Hepatocyte (in vitro differentiated cells): ENCODE results near the gene KANTR. TPM values are rescaled to one million over a fixed set of nuclear protein-coding genes. Genes with fewer than 3 reads are reported as not detected.

Experiments used
- DNase-seq: peaks from one replicate; pipeline ENCODE4 v3.0.0-alpha.2; 2016; ENCODE audit warnings: low spot score
- H2AFZ ChIP-seq: fragments of 200-600 bp; sonication (generic); 2 replicates; pipeline ENCODE4 v1.6.0; 2016; ENCODE audit warnings: antibody characterized with exemption, mild to moderate bottlenecking
- H3K27ac ChIP-seq: fragments of 200-600 bp; sonication (generic); 2 replicates; pipeline ENCODE4 v1.5.1; 2016; ENCODE audit warnings: mild to moderate bottlenecking
- H3K27me3 ChIP-seq: fragments of 200-600 bp; sonication (generic); 2 replicates; pipeline ENCODE4 v1.6.1; 2016
- H3K36me3 ChIP-seq: fragments of 200-600 bp; sonication (generic); replicated peaks from 2 replicates; pipeline ENCODE4 v1.5.1; 2016; ENCODE audit warnings: low read depth; ENCODE audit not compliant: insufficient read depth
- H3K4me1 ChIP-seq: fragments of 200-600 bp; sonication (generic); 2 replicates; pipeline ENCODE4 v1.5.1; 2016; ENCODE audit warnings: mild to moderate bottlenecking, moderate library complexity; ENCODE audit not compliant: insufficient read depth
- H3K4me2 ChIP-seq: fragments of 200-600 bp; sonication (generic); 2 replicates; pipeline ENCODE4 v1.6.0; 2016
- H3K4me3 ChIP-seq: fragments of 200-600 bp; sonication (generic); 2 replicates; pipeline ENCODE4 v1.5.1; 2016; ENCODE audit warnings: mild to moderate bottlenecking
- H3K79me2 ChIP-seq: fragments of 200-600 bp; sonication (generic); 2 replicates; pipeline ENCODE4 v1.6.0; 2017; ENCODE audit warnings: mild to moderate bottlenecking
- H3K9me2 ChIP-seq: fragments of 200-600 bp; sonication (generic); replicated peaks from 2 replicates; pipeline ENCODE4 v1.6.0; 2017; ENCODE audit warnings: mild to moderate bottlenecking; ENCODE audit not compliant: insufficient read depth
- H3K9me3 ChIP-seq: fragments of 200-600 bp; sonication (generic); 2 replicates; pipeline ENCODE4 v1.5.1; 2016; ENCODE audit warnings: low read depth, mild to moderate bottlenecking
- H4K20me1 ChIP-seq: fragments of 200-600 bp; sonication (generic); 2 replicates; pipeline ENCODE4 v1.6.0; 2016; ENCODE audit warnings: mild to moderate bottlenecking; ENCODE audit not compliant: insufficient read depth, poor library complexity, severe bottlenecking
- CTCF ChIP-seq: fragments of 200-600 bp; sonication (generic); IDR thresholded peaks from 2 replicates; pipeline ENCODE4 v1.5.1; 2016; ENCODE audit warnings: antibody characterized with exemption, mild to moderate bottlenecking; ENCODE audit not compliant: poor library complexity
- EZH2 ChIP-seq: fragments of 200-600 bp; sonication (generic); IDR thresholded peaks from 2 replicates; pipeline ENCODE4 v1.6.1; 2016; ENCODE audit warnings: antibody characterized with exemption, mild to moderate bottlenecking, borderline replicate concordance
- EZH2phosphoT487 ChIP-seq: fragments of 200-600 bp; sonication (generic); IDR thresholded peaks from one replicate; pipeline ENCODE4 v1.6.1; 2018; ENCODE audit warnings: antibody characterized with exemption, mild to moderate bottlenecking, low read depth, moderate library complexity; ENCODE audit not compliant: unreplicated experiment, severe bottlenecking
- WGBS: methylation state at CpG from one replicate; pipeline ENCODE4 v1.1.6; 2016; ENCODE audit warnings: low lambda C conversion rate; ENCODE audit errors: missing lambda C conversion rate; 5-methylcytosine and 5-hydroxymethylcytosine counted together
- polyA plus RNA-seq: library from polyadenylated mRNA; unstranded; fragments of >200 nt; fragmentation: Nextera tagmentation; extraction: Ambion mirVana; gene quantifications from 2 replicates; pipeline ENCODE4 v1.2.1, GENCODE V29; 2016
- total RNA-seq: library from RNA; depleted of rRNA; stranded (reverse); fragments of >200 nt; gene quantifications from 2 replicates; pipeline ENCODE4 v1.2.3, GENCODE V29; 2014

KANTR gene
- total and polyA plus RNA-seq, 2 experiments from 2014 or later = 4.0 to 12.5 TPM

- Histone ChIP-seq H3K27ac (no peak overlapping the region), H3K4me3 (no peak overlapping the region), H3K9me2 (no peaks in the 10 kb centered on the region), H3K9me3 (no peaks in the 10 kb centered on the region), H3K36me3 (no peaks in the 10 kb centered on the region), H3K4me2 (no peak overlapping the region), H2AFZ (no peak overlapping the region), H4K20me1 (no peaks in the 10 kb centered on the region), H3K27me3 (no peaks in the 10 kb centered on the region), H3K79me2 (no peaks in the 10 kb centered on the region), H3K4me1 (no peaks in the 10 kb centered on the region)
- WGBS = 90% methylated on average over 5 of the region's 6 CpGs
- TF ChIP-seq EZH2 = no peak
- TF ChIP-seq EZH2phosphoT487 = no peak
- no peak for TF ChIP-seq CTCF
- DNase-seq = no peak
These were observed 21.1 kb downstream of the KANTR start for GRCh38 chrX:53114864-53115549.

- Histone ChIP-seq H3K27ac (no peak overlapping the region), H3K4me2 (no peak overlapping the region), H3K27me3 (no peaks in the 10 kb centered on the region), H2AFZ (no peak overlapping the region), H3K36me3 (no peaks in the 10 kb centered on the region), H4K20me1 (no peaks in the 10 kb centered on the region), H3K4me1 (no peaks in the 10 kb centered on the region), H3K9me2 (no peaks in the 10 kb centered on the region), H3K9me3 (no peaks in the 10 kb centered on the region), H3K4me3 (no peak overlapping the region), H3K79me2 (no peaks in the 10 kb centered on the region)
- TF ChIP-seq EZH2 = no peak
- no peak for TF ChIP-seq CTCF
- no peak for TF ChIP-seq EZH2phosphoT487
- WGBS = 69% methylated on average over 2 of the region's 2 CpGs
- no peak for DNase-seq
These were observed 21.6 kb downstream of the KANTR start for GRCh38 chrX:53115550-53115874.

- no peaks in the 10 kb centered on the region for H3K9me3 ChIP-seq
- 74% methylated on average over 3 of the region's 3 CpGs for WGBS
- no peak overlapping the region for H3K4me2 ChIP-seq
- no peak overlapping the region for H3K27ac ChIP-seq
- TF ChIP-seq EZH2phosphoT487 = no peak
- TF ChIP-seq EZH2 = no peak
- no peak for TF ChIP-seq CTCF
- H3K79me2 ChIP-seq = no peaks in the 10 kb centered on the region
- no peak overlapping the region for H2AFZ ChIP-seq
- H3K4me3 ChIP-seq = no peak overlapping the region
- H3K27me3 ChIP-seq = no peaks in the 10 kb centered on the region
- H3K36me3 ChIP-seq = no peaks in the 10 kb centered on the region
- H4K20me1 ChIP-seq = no peaks in the 10 kb centered on the region
- H3K4me1 ChIP-seq = no peaks in the 10 kb centered on the region
- no peak for DNase-seq
- H3K9me2 ChIP-seq = no peaks in the 10 kb centered on the region
These were observed 22.2 kb downstream of the KANTR start for GRCh38 chrX:53116101-53116500.
